ENCODE data around the gene LAMA2.

- TF ChIP-seq CTCF (IDR thresholded peaks at IDR 0.05; ENCODE audit: low read length) (no peak), EZH2 (IDR thresholded peaks at IDR 0.05; ENCODE audit: borderline replicate concordance, low read length) (no peak)
Measured at GRCh38 chr6:129243377-129243776, 360.4 kb downstream of the LAMA2 start.
